Esophagus muscularis mucosa (tissue), 3 donors: ENCODE data around the gene ISG20L2.

Experiments
- POLR2AphosphoS5 ChIP-seq, 2 donors: sonication (generic); formaldehyde crosslinking; IDR thresholded peaks; one replicate each; pipeline ENCODE4 v1.6.1; 2017; ENCODE audit warnings: antibody characterized with exemption in 2 of 2
- TF ChIP-seq, protein P1 (sequence below), 3 experiments: fragments of 200-600 bp in 2 of 3; fragments of 450-650 bp in 1 of 3; sonication (generic) in 2 of 3; IDR thresholded peaks; one replicate each; pipeline ENCODE4 v1.5.1; 2017 to 2019; ENCODE audit warnings: antibody characterized with exemption in 3 of 3, mild to moderate bottlenecking in 2 of 3, moderate library complexity in 1 of 3

DNA sequence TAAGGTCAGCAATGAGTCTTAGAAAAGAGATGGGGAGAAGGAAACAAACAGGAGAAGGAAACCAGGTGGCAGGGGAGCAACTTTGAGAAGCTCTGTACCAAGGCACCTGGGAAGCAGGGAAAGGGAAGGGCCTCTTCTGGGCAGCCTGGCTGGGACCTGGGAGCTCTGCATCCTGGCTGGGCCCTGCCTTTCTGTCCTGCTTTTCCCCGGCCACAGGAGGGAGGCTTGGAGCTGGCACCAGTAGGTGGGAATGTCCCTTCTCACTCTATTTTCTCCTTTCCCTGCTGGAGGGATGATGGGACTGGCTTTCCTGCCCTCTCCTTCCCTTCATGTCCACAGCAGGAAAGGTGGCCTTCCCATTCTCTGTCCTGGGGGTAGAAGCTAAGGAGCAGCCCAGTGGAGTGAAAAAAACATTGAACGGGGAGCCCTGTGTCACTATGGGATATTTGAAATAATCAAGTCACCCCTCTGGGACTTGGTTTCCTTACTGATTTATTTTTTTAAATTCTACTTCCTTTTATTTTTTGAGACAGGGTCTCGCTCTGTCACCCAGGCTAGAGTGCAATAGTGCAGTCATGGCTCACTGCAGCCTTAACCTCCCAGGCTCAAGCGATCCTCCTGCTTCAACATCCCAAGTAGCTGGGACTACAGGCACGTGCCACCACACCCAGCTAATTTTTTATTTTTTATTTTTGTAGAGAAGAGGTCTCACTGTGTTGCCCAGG is 46.2 kb downstream of the ISG20L2 start:
- TF ChIP-seq, protein P1, sequence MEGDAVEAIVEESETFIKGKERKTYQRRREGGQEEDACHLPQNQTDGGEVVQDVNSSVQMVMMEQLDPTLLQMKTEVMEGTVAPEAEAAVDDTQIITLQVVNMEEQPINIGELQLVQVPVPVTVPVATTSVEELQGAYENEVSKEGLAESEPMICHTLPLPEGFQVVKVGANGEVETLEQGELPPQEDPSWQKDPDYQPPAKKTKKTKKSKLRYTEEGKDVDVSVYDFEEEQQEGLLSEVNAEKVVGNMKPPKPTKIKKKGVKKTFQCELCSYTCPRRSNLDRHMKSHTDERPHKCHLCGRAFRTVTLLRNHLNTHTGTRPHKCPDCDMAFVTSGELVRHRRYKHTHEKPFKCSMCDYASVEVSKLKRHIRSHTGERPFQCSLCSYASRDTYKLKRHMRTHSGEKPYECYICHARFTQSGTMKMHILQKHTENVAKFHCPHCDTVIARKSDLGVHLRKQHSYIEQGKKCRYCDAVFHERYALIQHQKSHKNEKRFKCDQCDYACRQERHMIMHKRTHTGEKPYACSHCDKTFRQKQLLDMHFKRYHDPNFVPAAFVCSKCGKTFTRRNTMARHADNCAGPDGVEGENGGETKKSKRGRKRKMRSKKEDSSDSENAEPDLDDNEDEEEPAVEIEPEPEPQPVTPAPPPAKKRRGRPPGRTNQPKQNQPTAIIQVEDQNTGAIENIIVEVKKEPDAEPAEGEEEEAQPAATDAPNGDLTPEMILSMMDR (IDR thresholded peaks at IDR 0.05), result no peak
- TF ChIP-seq POLR2AphosphoS5 (IDR thresholded peaks at IDR 0.05), result no peak
